22Rv1 (cell line): Measurements from ENCODE around the gene SLC39A11.

ENCODE experiments used
- ZFX ChIP-seq: fragments of 450-650 bp; IDR thresholded peaks from 2 replicates; pipeline ENCODE4 v1.6.1; 2017; ENCODE audit warnings: antibody characterized with exemption, borderline replicate concordance
- TF ChIP-seq, protein P1 (sequence below): fragments of 450-650 bp; IDR thresholded peaks from 2 replicates; pipeline ENCODE4 v1.5.1; 2017; ENCODE audit warnings: mild to moderate bottlenecking

- TF ChIP-seq, protein P1, sequence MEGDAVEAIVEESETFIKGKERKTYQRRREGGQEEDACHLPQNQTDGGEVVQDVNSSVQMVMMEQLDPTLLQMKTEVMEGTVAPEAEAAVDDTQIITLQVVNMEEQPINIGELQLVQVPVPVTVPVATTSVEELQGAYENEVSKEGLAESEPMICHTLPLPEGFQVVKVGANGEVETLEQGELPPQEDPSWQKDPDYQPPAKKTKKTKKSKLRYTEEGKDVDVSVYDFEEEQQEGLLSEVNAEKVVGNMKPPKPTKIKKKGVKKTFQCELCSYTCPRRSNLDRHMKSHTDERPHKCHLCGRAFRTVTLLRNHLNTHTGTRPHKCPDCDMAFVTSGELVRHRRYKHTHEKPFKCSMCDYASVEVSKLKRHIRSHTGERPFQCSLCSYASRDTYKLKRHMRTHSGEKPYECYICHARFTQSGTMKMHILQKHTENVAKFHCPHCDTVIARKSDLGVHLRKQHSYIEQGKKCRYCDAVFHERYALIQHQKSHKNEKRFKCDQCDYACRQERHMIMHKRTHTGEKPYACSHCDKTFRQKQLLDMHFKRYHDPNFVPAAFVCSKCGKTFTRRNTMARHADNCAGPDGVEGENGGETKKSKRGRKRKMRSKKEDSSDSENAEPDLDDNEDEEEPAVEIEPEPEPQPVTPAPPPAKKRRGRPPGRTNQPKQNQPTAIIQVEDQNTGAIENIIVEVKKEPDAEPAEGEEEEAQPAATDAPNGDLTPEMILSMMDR, result no peak
- no peak for TF ChIP-seq ZFX
Measured at GRCh38 chr17:72599891-72600290, 492.6 kb downstream of the SLC39A11 start.
